Choroid plexus epithelial cell (primary cell): ENCODE measurements around the gene DOC2B.
A peak's percentile ranks its signal among the peaks of the same experiment; 100 is the strongest.

Source experiments
- DNase-seq: peaks from one replicate; pipeline ENCODE4 v3.0.0-alpha.2; 2010; ENCODE audit warnings: low read depth
- H3K4me3 ChIP-seq: 2 replicates; pipeline ENCODE4 v1.5.1; 2011; ENCODE audit warnings: low read depth, mild to moderate bottlenecking, control low read depth, low read length, moderate library complexity
- CTCF ChIP-seq: conservative IDR thresholded peaks from 2 replicates; pipeline ENCODE4 v1.5.1; 2011; ENCODE audit warnings: low read depth, mild to moderate bottlenecking, control low read depth, inconsistent platforms, low read length, moderate library complexity

DOC2B gene

DNA sequence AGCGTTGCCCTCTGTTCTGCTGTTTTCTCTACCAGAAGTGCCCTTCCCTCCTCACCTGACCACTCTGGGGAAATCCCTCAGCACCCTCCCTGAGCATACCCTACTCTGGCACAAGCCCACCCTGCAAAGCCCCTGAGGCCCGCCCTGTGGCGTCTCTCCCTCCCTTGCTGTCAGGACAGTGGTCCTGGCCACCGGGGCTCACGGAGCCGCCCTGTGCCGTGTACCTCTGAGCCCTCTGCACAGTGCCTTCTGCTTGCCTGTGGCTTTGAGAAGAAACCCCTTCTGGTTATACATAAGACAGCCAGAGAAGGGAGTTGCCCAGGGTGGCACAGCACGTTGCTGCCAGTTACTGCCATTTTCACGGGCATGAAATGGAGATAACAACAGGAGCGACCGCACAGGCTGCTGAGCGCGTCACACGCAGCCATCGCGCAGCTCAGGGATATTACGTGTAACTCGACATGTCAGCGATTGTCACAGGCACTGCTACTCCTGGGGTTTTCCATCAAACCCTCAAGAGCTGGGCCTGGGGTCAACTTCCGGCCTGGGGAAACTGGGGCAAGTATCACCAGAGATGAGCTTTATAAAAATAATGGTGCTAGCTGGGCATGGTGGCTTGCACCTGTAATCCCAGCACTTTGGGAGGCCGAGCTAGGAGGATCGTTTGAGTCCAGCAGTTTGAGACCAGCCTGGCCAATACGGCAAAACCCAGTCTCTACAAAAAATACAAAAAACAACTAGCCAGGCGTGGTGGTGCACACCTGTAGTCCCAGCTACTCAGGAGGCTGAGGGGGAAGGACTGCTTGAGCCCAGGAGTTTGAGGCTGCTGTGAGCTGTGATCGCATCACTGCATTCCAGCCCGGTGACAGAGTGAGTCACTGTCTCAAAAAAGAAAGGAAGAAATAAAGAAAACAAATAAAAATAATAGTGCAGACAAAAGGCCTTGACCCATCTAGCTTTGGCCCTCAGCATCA is 29.3 kb downstream of the DOC2B start:
- peak; percentile 21 for DNase-seq
- H3K4me3 ChIP-seq = no peak overlapping the region
- TF ChIP-seq CTCF = no peak

- no peak overlapping the region for H3K4me3 ChIP-seq
- TF ChIP-seq CTCF = no peak
- no peak for DNase-seq
These were observed 30.4 kb downstream of the DOC2B start for GRCh38 chr17:151004-151403.

GRCh38 chr17:149897-150584 is 31.4 kb downstream of the DOC2B start:
- H3K4me3 ChIP-seq = no peak overlapping the region
- no peak for DNase-seq
- TF ChIP-seq CTCF = no peak

DNA sequence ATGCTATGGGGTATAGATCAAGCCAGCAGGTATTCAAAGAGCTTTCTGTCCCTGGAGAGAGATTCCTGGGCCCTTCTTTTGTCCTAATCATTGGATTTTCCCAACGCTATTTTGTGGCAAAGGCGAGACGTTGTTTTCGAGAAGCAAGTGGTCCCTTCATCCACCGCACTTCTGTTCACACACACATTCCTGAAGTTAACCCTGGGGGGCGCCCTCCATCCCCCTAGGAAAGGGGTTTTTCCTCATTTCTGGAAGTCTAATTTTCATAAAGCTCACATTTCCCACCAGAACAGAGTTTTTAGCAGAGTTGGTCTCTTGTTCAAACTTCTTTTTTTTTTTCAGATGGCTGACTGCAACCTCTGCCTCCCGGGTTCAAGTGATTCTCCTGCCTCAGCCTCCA is 32.2 kb downstream of the DOC2B start:
- DNase-seq = no peak
- TF ChIP-seq CTCF = peak; percentile 4
- H3K4me3 ChIP-seq = no peak overlapping the region

DNA sequence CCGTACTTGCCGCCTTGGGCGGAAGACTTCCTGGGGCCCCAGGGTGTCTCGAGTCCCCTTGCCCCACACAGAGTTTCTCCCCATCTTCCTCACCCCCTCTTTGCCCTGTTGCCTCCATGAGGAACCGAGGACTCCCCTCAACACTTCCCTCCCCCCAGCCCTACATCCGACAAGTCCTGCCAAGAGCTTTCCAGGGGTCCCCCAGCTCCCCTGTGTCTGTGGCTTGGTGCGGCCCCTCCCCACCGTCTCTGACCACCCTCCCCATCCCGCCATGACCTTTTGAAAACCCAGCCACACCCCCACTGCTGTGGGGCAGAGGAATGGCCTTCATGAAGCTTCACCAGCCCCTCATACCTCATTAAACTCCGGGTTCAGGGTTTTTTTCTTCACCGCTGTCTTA is 32.7 kb downstream of the DOC2B start:
- H3K4me3 ChIP-seq = no peak overlapping the region
- DNase-seq = no peak
- TF ChIP-seq CTCF = no peak

DNA sequence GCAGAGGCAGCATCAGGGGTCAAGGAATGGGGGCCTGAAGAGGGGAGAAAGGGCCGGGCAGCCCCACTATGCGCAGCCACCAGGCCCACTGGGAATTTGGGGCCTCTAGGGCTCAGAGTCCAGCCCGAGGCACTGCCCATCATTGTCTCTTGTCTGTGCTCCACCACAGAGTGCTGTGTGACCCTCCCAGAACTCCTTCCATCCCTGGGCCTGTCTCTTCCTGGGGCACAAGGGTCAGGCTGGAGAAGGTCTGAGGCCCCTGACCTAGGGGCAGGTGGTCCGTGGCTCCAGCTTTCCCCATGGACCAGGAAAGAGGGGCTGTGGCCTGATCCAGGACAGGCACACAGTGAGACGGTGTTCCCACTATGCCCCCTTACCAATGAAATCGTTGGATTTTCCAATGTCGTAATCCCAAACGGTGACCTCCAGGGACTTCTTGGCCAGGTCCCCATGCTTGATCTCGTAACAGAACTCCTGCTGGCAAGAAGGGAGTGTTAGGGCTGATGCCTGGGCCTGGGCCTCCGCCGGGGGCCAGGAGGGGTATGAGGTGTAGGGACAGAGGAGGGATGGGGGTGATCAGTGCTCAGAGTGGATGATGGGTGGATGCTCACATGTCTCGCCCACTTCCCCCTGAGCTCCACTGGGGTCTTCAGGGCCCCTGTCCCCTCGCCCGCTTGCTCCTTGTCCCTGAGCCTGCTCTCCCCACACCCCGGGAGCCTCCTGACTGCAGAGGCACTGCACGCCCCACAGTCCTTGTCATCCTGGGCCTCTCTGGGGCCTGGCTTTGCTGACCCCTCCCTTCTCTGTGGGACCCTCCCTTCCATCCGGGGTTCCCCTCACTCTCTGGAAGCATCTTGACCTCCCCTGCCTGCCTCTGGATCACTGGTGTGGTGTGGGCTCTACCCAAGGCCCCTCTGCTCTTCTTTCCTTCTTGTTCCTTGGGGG is 33.4 kb downstream of the DOC2B start:
- no peak for DNase-seq
- no peak for TF ChIP-seq CTCF
- no peak overlapping the region for H3K4me3 ChIP-seq
